Fibroblast of lung (primary cell): Measurements from ENCODE around the gene GALNT1.

Experiments
- EZH2 ChIP-seq: IDR thresholded peaks from 2 replicates; pipeline ENCODE4 v1.5.1; 2012; ENCODE audit warnings: low read length, control low read depth, mild to moderate bottlenecking; ENCODE audit errors: missing control alignments
- TF ChIP-seq, protein P1 (sequence below), 2 donors: IDR thresholded peaks in 1 of 2; conservative IDR thresholded peaks in 1 of 2; 1 replicate in 1 of 2; 2 replicates in 1 of 2; pipeline ENCODE4 v1.5.1; 2011 to 2012; ENCODE audit warnings: low read length in 2 of 2, control low read depth in 1 of 2, inconsistent platforms in 1 of 2, low read depth in 1 of 2, mild to moderate bottlenecking in 1 of 2

DNA sequence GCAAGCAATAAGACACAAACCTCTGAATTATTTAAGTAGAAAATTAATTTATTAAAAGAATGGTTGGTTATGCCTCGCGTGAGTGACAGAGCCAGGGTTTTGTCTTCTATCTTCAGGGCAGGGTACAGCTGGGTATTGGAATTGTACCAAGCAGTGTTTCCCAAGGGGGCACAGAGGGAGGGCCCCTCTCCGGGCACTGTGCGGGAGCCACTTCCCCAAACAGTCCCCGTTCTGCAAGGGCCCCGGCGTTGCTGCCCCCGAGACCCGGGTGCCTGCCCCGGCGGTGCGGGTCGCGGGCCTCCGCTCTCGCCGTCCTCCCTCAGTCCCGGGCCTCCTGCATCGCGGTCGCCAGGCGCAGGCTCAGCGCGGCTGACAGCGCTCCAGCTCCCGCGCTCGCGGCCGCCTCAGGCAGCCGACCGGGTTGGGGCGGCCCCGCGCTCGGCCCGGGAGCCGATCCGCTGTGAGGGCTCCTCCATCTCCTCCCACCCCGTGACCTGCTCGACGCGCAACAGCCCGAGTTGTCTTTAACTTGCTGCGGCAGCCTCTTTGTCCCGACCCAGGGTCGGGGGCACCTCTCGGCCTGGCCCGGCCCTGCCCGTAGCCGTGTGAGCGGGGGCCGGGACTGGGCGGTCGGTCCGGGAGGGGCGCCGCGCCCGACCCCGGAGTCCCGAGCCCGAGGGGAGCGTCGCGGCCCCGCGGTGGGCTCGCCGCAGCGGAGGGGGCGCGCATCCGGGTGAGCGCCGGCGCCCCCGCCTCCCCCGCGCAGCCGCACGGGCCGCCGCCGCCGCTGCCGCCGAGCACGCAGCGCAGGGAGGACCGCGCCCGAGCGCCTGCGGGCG, 620 bp upstream of the GALNT1 start:
- TF ChIP-seq, protein P1, sequence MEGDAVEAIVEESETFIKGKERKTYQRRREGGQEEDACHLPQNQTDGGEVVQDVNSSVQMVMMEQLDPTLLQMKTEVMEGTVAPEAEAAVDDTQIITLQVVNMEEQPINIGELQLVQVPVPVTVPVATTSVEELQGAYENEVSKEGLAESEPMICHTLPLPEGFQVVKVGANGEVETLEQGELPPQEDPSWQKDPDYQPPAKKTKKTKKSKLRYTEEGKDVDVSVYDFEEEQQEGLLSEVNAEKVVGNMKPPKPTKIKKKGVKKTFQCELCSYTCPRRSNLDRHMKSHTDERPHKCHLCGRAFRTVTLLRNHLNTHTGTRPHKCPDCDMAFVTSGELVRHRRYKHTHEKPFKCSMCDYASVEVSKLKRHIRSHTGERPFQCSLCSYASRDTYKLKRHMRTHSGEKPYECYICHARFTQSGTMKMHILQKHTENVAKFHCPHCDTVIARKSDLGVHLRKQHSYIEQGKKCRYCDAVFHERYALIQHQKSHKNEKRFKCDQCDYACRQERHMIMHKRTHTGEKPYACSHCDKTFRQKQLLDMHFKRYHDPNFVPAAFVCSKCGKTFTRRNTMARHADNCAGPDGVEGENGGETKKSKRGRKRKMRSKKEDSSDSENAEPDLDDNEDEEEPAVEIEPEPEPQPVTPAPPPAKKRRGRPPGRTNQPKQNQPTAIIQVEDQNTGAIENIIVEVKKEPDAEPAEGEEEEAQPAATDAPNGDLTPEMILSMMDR (conservative IDR thresholded peaks at IDR 0.05 in 1 of 2, IDR thresholded peaks at IDR 0.05 in 1 of 2; ENCODE audit: low read depth in 1 of 2, low read length in 2 of 2), result no peak
- TF ChIP-seq EZH2, result no peak
